Epithelial cell of proximal tubule (primary cell): Measurements from ENCODE around the gene PACSIN3. TPM values are rescaled to one million over a fixed set of nuclear protein-coding genes. Genes with fewer than 3 reads are reported as not detected.
"Not testable (repeated sequence)": the region's sequence is repeated elsewhere in the genome, so short reads cannot be mapped to it uniquely, and the experiment has no call there.

Source experiments
- DNase-seq: peaks from one replicate; pipeline ENCODE4 v3.0.0-alpha.2; 2011; ENCODE audit warnings: low read depth
- H3K4me3 ChIP-seq: 2 replicates; pipeline ENCODE4 v1.5.1; 2011; ENCODE audit warnings: low read depth, mild to moderate bottlenecking, low read length
- total RNA-seq: library from RNA; depleted of rRNA; stranded (reverse); fragments of >200 nt; gene quantifications from 2 replicates; pipeline ENCODE4 v1.2.3, GENCODE V29; 2015
- TF ChIP-seq, protein P1 (sequence below): conservative IDR thresholded peaks from 2 replicates; pipeline ENCODE4 v1.5.1; 2012; ENCODE audit warnings: low read depth, mild to moderate bottlenecking, low read length

The PACSIN3 gene
- total RNA-seq, 1 donor from 2014 or later, result 74.4 TPM

DNA sequence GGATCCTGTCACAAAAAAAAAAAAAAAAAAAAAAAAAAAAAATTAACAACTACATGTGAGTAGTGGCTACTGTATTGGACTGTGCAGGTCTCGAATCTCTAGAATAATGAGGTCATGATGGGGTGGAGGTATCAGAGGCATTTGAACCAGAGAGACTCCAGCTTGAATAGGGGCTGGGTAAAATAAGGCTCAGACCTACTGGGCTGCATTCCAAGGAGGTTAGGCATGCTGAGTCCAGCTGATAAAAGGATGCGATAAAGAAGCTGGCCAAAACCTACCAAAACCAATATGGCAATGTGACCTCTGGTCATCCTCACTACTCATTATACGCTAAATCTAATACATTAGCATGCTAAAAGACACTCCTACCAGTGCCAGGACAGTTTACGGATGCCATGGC is 5.9 kb upstream of the PACSIN3 start:
- no peak overlapping the region for H3K4me3 ChIP-seq
- no peak for DNase-seq
- TF ChIP-seq, protein P1, sequence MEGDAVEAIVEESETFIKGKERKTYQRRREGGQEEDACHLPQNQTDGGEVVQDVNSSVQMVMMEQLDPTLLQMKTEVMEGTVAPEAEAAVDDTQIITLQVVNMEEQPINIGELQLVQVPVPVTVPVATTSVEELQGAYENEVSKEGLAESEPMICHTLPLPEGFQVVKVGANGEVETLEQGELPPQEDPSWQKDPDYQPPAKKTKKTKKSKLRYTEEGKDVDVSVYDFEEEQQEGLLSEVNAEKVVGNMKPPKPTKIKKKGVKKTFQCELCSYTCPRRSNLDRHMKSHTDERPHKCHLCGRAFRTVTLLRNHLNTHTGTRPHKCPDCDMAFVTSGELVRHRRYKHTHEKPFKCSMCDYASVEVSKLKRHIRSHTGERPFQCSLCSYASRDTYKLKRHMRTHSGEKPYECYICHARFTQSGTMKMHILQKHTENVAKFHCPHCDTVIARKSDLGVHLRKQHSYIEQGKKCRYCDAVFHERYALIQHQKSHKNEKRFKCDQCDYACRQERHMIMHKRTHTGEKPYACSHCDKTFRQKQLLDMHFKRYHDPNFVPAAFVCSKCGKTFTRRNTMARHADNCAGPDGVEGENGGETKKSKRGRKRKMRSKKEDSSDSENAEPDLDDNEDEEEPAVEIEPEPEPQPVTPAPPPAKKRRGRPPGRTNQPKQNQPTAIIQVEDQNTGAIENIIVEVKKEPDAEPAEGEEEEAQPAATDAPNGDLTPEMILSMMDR, result no peak

DNA sequence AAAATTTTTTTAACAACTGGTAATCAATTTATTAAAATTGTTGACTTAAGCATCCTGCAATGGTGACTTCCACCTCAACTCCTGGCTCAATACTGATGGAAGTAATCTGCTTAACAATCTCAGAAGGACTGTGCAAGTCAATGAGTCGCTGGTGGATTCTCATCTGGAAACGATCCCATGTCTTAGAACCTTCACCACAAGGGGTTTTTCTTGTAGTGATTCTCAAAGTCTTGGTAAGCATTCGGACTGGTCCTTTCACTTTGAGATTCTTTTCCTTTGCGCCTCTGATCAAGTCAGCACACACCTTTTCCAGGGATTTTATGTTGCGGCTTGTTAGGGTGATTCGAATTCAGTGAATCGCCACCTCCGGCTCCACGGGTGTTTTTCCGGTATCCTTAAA is 4.9 kb upstream of the PACSIN3 start:
- H3K4me3 ChIP-seq, DNase-seq: not testable (repeated sequence)

DNA sequence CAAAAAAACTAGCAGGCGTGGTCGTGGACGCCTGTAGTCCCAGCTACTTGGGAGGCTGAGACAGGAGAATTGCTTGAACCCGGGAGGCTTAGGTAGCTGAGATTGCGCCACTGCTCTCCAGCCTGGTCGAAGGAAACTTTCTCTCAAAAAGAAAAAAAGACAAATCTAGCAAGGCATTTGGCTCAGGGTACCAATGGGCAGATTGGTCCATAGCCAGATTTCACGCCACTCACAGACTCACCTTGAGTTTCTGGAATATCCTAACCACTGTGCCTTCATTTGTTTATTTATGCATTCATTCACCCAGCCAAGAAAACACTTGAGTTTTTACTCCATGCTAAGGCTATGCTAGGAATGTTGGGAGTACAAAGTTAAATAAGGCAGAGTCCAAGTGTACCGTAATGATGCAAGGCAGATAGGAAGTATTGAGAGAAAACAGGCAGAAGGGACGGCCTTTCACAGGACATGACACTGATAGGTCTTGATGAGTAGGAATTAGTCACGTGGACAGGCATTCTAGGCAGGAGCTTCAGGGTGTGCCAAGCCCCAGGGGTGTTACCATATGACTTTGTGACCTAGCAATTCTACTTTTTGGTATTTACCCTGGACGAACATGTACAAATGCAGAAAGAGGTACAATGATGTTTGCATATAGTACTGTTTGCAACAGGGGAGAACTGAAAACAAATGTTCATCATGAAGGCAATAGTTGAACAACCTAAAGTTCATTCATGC is 3.0 kb upstream of the PACSIN3 start:
- TF ChIP-seq, protein P1, result no peak
- DNase-seq, result peak; percentile 87
- H3K4me3 ChIP-seq, result no peak overlapping the region

DNA sequence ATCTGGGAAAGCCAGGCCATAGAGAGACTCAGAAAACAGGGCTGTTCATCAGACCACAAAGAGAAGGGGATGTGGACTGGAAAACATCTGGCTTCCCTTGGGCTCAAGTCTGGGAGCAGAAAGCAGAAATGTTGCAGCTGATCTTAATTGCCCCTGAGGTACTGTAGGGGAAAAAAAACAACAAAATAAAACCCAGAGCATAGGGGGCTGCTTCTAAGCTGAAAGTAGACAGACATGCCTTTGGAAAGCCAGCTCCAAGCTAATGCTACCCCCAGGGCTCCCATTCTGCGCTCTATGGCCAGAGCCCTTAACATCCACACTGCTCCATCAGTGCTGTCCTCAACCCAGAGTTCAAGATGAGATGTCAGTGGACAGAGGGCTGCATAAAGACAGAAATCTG is 2.0 kb upstream of the PACSIN3 start:
- TF ChIP-seq, protein P1, result no peak
- DNase-seq, result no peak
- H3K4me3 ChIP-seq, result no peak overlapping the region

DNA sequence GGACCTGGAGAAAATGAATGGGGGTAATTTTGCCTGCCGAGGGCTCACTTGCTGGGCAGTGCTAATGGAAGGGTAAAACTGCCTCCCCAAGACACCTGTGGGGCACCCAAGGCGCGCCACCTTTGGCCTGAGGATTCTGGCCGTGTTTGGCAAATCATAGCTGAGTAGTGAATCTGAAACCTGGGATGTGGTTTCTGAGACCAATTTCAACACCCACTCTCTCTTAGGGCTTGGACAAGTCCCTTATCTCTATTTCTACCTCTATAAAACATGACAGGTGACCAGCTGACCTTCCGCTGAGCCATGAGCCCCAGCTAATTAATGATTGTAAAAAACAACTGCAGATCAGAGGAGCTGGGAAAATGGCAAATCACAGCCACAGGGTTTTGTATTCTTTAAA is 1.5 kb upstream of the PACSIN3 start:
- peak overlapping the region; percentile 77 for H3K4me3 ChIP-seq
- TF ChIP-seq, protein P1, result no peak

DNA sequence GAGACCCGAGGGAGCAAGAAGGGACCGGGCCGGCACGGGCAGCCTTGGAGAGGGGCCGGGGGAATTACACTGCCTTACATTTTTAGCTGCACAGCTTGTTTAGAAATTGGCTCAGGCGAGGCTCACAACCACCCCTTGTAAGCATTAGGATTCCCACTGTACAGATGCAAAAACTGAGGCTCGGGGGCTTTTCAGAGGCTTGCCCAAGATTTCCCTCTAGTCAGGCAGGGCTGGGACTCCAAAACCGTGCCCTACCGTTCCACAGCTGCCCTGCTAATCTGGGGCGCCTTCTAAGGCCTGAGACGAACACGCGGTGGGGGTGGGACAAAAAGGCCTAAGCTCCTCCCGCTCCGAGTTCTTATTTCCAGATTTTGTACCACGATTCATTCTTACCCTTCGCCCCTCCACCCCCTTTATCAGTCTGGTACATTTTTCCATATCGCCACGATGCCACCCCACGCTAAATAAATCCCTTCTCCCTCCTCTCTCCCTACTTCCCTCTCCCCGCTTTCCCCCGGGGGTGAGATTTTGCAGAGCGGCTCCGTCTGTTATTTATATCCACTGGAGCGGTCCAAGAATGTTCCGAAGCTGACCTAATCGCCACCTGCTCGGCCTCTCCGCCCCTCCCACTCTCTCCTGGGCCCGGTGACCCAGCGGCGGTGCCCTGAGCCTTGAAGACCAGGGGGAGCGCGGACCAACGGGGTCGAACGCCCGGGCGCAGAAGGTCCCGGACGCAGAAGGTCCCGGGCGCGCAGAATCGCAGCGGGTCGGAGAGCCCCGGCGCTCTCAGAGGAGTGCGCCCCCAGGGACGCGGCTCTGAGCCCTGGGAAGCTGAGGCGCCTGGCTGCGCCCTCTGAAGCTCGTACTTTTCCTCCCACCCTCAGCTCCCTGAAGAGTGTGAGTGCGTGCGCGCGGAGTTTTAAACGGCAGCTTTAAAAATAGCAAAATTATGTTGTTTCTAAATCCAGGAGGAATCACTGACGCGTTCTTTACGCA is 764 bp upstream of the PACSIN3 start:
- no peak for DNase-seq
- H3K4me3 ChIP-seq, result peak overlapping the region; percentile 77
- TF ChIP-seq, protein P1, result no peak

More for the DNA sequence above, 1.5 kb upstream of the PACSIN3 start:
- no peak for DNase-seq

DNA sequence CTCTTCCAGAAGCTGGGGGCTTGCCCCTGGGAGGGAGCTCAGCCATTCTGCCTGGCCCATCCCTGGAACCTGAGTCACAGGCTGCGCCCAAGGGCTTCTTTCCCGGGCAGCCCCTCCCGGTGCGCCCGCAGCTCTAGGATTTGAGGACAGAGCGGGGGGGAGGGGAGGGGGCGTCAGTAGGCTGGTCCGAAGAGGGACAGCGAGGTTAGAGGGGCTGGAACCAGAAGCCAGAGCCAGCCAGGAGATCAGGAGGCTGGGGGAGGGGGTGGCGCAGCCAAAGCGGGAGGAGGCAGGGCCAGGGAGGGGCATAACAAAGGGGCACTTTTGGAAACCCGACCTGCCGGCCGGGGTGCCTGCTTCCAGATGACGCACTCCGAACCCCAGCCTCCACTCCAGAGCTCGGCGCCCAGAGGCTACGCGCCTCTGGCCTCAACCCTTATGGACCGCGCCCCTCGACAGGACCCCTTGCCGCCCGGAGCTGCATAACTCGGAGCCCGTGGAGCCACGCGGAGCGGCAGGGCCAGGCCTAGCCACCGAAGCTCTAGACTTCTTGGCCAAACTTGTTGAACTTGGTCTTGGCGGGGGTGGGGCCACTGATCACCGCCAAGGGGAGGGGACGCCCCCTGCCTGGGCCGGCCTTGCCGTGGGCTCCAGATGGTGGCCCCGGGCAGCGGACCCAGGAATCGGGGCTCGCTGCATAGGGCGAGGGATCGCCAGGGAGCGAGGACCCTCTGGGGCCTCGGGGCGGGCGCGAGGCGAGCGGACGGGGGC is 744 bp downstream of the PACSIN3 start:
- DNase-seq, result no peak
- H3K4me3 ChIP-seq, result peak overlapping the region; percentile 77
- TF ChIP-seq, protein P1, result no peak
